Prostate gland (tissue), 2 donors: ENCODE data around the gene VAMP5. TPM values are rescaled to one million over a fixed set of nuclear protein-coding genes. Genes with fewer than 3 reads are reported as not detected.
"Not testable (repeated sequence)": the region's sequence is repeated elsewhere in the genome, so short reads cannot be mapped to it uniquely, and the experiment has no call there.

Source experiments
- DNase-seq: peaks from one replicate; pipeline ENCODE4 v3.0.0-alpha.2; 2019; ENCODE audit warnings: low spot score
- H3K27ac ChIP-seq, 2 donors: fragments of 200-600 bp; sonication (generic); 2 replicates each; pipeline ENCODE4 v1.5.1; 2017 to 2019
- H3K27me3 ChIP-seq: fragments of 200-600 bp; sonication (generic); replicated peaks from 2 replicates; pipeline ENCODE4 v1.5.1; 2019; ENCODE audit not compliant: insufficient read depth
- H3K36me3 ChIP-seq, 2 donors: fragments of 200-600 bp; sonication (generic); 1 replicate in 1 of 2; 2 replicates in 1 of 2; pipeline versions ENCODE4 v1.5.1 to v1.8.1; 2017 to 2019
- H3K4me1 ChIP-seq: fragments of 200-600 bp; sonication (generic); replicated peaks from 2 replicates; pipeline ENCODE4 v1.5.1; 2019
- H3K4me3 ChIP-seq, 2 donors: fragments of 200-600 bp; sonication (generic); 2 replicates each; pipeline ENCODE4 v1.5.1; 2017 to 2019
- H3K9me3 ChIP-seq: fragments of 200-600 bp; sonication (generic); 2 replicates; pipeline ENCODE4 v1.5.1; 2017
- POLR2A ChIP-seq: fragments of 450-650 bp; IDR thresholded peaks from one replicate; pipeline ENCODE4 v1.6.1; 2016; ENCODE audit warnings: antibody characterized with exemption, mild to moderate bottlenecking
- POLR2AphosphoS5 ChIP-seq: sonication (generic); formaldehyde crosslinking; IDR thresholded peaks from one replicate; pipeline ENCODE4 v1.6.1; 2017; ENCODE audit warnings: antibody characterized with exemption
- WGBS: methylation state at CpG from one replicate; pipeline ENCODE4 v1.1.5; 2018; 5-methylcytosine and 5-hydroxymethylcytosine counted together
- intact Hi-C: fragments of 100-400 bp; cut with DNase I; formaldehyde crosslinking; loops from one replicate; pipeline ENCODE4 v1.14.2; 2022
- total RNA-seq, 2 donors: library from RNA; depleted of rRNA; stranded (reverse); fragments of >200 nt; gene quantifications; one replicate each; pipeline ENCODE4 v1.1.0, GENCODE V29; 2016
- TF ChIP-seq, protein P1 (sequence below), 4 experiments: fragments of 200-600 bp in 2 of 4; fragments of 450-650 bp in 2 of 4; sonication (generic) in 2 of 4; IDR thresholded peaks; 1 replicate in 3 of 4; 2 replicates in 1 of 4; pipeline ENCODE4 v1.5.1; 2016 to 2019; ENCODE audit warnings: antibody characterized with exemption in 4 of 4, mild to moderate bottlenecking in 2 of 4, moderate library complexity in 2 of 4

Gene VAMP5
- total RNA-seq, 2 donors from 2014 or later: 8.4 to 27.0 TPM

DNA sequence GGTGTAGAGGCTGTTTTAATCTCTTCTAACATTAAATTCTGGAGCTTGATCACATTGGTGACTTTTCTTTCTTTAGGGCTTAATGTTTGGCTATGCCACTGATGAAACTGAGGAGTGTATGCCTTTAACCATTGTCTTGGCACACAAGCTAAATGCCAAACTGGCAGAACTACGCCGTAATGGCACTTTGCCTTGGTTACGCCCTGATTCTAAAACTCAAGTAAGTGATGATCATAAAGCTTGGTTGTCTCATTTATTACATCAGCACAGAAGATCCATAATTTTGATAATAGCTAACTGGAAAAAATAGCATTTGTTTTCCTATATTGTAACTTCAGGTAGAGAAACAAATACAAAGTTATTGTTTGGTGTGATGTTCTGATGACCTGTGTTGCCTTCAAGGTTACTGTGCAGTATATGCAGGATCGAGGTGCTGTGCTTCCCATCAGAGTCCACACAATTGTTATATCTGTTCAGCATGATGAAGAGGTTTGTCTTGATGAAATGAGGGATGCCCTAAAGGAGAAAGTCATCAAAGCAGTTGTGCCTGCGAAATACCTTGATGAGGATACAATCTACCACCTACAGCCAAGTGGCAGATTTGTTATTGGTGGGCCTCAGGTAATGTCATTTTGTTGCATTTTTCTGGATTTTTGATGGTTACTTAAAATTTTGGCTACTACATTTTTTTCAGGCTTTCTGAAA, 42.3 kb upstream of the VAMP5 start:
- H3K4me3 ChIP-seq: no peak overlapping the region
- H3K27me3 ChIP-seq: no peaks in the 10 kb centered on the region
- WGBS: 29% methylated on average over 5 of the region's 5 CpGs
- no peaks in the 10 kb centered on the region for H3K9me3 ChIP-seq
- H3K36me3 ChIP-seq: peaks cover 0 to 18% of the 10 kb centered on the region in 2 donors
- TF ChIP-seq POLR2AphosphoS5: peak; percentile 50
- TF ChIP-seq, protein P1, sequence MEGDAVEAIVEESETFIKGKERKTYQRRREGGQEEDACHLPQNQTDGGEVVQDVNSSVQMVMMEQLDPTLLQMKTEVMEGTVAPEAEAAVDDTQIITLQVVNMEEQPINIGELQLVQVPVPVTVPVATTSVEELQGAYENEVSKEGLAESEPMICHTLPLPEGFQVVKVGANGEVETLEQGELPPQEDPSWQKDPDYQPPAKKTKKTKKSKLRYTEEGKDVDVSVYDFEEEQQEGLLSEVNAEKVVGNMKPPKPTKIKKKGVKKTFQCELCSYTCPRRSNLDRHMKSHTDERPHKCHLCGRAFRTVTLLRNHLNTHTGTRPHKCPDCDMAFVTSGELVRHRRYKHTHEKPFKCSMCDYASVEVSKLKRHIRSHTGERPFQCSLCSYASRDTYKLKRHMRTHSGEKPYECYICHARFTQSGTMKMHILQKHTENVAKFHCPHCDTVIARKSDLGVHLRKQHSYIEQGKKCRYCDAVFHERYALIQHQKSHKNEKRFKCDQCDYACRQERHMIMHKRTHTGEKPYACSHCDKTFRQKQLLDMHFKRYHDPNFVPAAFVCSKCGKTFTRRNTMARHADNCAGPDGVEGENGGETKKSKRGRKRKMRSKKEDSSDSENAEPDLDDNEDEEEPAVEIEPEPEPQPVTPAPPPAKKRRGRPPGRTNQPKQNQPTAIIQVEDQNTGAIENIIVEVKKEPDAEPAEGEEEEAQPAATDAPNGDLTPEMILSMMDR (IDR thresholded peaks at IDR 0.05): no peak
- H3K27ac ChIP-seq: peak overlapping the region; percentile 21 to 98
- intact Hi-C loops: no loop called here
- peak; percentile 38 for DNase-seq
- peaks cover 8% of the 10 kb centered on the region for H3K4me1 ChIP-seq

DNA sequence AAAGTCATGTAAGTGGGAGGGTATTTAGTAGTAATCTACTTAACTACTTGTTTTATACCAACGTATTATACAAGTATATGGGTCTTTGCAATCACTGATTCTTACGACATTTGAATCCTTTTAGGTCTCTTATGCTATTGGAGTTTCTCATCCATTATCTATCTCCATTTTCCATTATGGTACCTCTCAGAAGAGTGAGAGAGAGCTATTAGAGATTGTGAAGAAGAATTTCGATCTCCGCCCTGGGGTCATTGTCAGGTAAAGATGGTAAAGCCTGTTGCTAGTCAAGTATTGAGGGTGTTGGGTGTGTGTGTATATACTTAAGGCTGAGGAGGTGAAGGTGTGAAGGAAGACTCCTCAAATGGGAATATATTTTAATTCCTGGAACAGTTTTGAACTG, 41.5 kb upstream of the VAMP5 start:
- TF ChIP-seq POLR2A (no peak), POLR2AphosphoS5 (no peak)
- TF ChIP-seq, protein P1 (IDR thresholded peaks at IDR 0.05): no peak
- DNase-seq: no peak
- Histone ChIP-seq H3K27me3 (no peaks in the 10 kb centered on the region), H3K36me3 (peaks cover 0 to 18% of the 10 kb centered on the region in 2 donors), H3K4me1 (no peaks in the 10 kb centered on the region), H3K9me3 (no peaks in the 10 kb centered on the region), H3K4me3 (no peak overlapping the region), H3K27ac (no peak overlapping the region)
- intact Hi-C loops: no loop called here
- WGBS: 75% methylated on average over 4 of the region's 4 CpGs

DNA sequence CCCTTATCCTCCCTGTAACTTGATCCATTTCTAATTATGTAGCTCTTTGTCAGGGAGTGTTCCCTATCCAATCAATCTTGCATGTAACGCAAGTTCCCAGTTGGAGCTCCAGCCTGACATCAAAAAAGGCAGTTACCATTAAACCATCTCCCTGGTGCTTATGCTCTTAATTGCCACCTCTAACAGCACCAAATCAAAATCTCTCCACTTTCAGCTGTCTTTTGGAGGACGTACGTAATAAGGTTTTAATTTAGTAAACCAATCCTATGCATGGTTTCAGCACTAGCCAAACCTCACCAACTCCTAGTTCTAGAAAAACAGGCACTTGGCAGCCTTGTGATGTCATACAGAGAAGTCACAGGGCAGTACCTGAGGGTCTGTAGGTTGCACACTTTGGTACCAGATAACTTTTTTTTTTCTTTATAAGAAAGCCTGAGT, 40.0 kb upstream of the VAMP5 start:
- H3K36me3 ChIP-seq: peaks cover 0 to 18% of the 10 kb centered on the region in 2 donors
- H3K4me3 ChIP-seq: not testable (repeated sequence)

DNA sequence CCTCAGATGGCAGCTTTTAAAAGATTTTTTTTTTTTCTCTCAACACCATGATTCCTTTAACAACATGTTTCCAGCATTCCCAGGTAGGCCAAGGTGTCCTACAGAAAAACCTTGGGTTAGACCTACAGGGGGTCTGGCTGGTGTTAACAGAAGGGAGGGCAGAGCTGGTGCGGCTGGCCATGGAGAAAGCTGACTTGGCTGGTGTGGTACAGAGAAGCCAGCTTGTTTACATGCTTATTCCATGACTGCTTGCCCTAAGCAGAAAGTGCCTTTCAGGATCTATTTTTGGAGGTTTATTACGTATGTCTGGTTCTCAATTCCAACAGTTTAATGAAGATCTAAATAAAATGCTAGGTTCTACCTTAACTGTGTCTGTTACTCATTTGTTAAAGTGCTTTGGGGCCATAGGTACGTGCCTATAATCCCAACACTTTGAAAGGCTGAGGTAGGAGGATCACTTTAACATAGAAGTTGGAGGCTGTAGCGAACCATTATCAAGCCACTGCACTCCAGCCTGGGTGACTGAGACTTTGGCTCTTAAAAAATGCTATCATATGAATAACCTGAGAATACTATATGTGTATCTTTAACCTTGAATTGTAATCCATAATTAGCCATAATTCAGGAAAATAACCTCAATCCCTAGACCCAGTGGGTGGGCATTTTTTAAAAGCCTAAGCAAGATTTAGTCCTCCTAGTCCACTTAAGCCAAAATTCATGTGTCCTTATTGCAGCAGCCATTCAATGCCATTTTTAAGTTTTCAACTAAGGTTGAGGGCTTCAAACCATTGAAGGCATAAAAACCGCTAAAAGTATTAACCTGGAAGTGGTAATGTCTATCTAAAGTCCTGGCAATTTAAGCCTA, 39.1 kb upstream of the VAMP5 start:
- H3K9me3 ChIP-seq, H3K27me3 ChIP-seq, intact Hi-C loops, H3K4me1 ChIP-seq, H3K4me3 ChIP-seq, DNase-seq, H3K27ac ChIP-seq: not testable (repeated sequence)
- H3K36me3 ChIP-seq: peaks cover 0 to 18% of the 10 kb centered on the region in 2 donors
- WGBS: 77% methylated on average over 5 of the region's 5 CpGs

More for the DNA sequence above, 40.0 kb upstream of the VAMP5 start:
- DNase-seq, H3K4me1 ChIP-seq, H3K27ac ChIP-seq, intact Hi-C loops, H3K27me3 ChIP-seq, H3K9me3 ChIP-seq: not testable (repeated sequence)
- WGBS: 71% methylated on average over 3 of the region's 3 CpGs

DNA sequence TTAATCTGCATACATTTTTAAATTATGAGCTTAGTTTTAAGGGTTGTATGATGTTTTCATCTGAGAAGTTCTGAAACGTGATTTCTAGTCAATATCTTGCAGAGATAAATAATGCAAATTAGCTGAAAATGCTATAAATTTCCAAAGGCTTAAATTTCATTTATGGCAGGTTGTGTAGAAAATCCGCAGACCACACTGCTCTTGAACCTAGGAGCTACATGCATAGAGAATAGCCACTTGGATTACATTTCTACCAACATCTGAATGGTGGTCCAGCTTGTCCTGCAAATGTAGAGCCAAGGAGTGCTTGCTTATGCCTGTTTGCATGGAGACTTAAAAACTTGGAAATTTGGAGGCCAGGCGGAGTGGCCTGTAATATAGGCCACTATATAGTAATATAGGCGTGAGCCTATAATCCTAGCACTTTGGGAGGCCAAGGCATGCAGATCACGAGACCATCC, 38.4 kb upstream of the VAMP5 start:
- WGBS: 78% methylated on average over 5 of the region's 5 CpGs
- TF ChIP-seq POLR2A: no peak
- no peak for TF ChIP-seq POLR2AphosphoS5
- TF ChIP-seq, protein P1 (IDR thresholded peaks at IDR 0.05): no peak
- intact Hi-C loops: no loop called here

More for the DNA sequence above, 38.4 kb upstream of the VAMP5 start:
- H3K36me3 ChIP-seq: peaks cover 3 to 18% of the 10 kb centered on the region in 2 donors
- DNase-seq: no peak
- no peaks in the 10 kb centered on the region for H3K27me3 ChIP-seq
- no peaks in the 10 kb centered on the region for H3K4me1 ChIP-seq
- H3K27ac ChIP-seq: no peak overlapping the region
- H3K4me3 ChIP-seq: no peak overlapping the region
- no peaks in the 10 kb centered on the region for H3K9me3 ChIP-seq
